ENCODE results near the gene HMG20A. TPM values are rescaled to one million over a fixed set of nuclear protein-coding genes. Genes with fewer than 3 reads are reported as not detected.

Gene HMG20A
- total RNA-seq, 1 donor from 2014 or later: 26.4 TPM

- no peak for DNase-seq (ENCODE audit: low read depth)
- H3K36me3 ChIP-seq (ENCODE audit: control insufficient read depth, insufficient read depth, low read length): no peaks in the 10 kb centered on the region
- no peak for TF ChIP-seq CTCF (IDR thresholded peaks at IDR 0.05; ENCODE audit: insufficient read depth, low read length, poor library complexity, severe bottlenecking)
- no peaks in the 10 kb centered on the region for H3K27me3 ChIP-seq (ENCODE audit: control insufficient read depth, insufficient read depth, low read length)
- no peak overlapping the region for H3K4me3 ChIP-seq (ENCODE audit: low read depth, low read length)
Observed at GRCh38 chr15:77466521-77466920, 45.8 kb downstream of the HMG20A start.

GRCh38 chr15:77468896-77469295 is 48.2 kb downstream of the HMG20A start:
- DNase-seq (ENCODE audit: low read depth): no peak
- TF ChIP-seq CTCF (IDR thresholded peaks at IDR 0.05; ENCODE audit: insufficient read depth, low read length, poor library complexity, severe bottlenecking): no peak
- Histone ChIP-seq H3K36me3 (ENCODE audit: control insufficient read depth, insufficient read depth, low read length) (peaks cover 3% of the 10 kb centered on the region), H3K27me3 (ENCODE audit: control insufficient read depth, insufficient read depth, low read length) (no peaks in the 10 kb centered on the region), H3K4me3 (ENCODE audit: low read depth, low read length) (no peak overlapping the region)

GRCh38 chr15:77470235-77470634 is 49.5 kb downstream of the HMG20A start:
- no peak for TF ChIP-seq CTCF (IDR thresholded peaks at IDR 0.05; ENCODE audit: insufficient read depth, low read length, poor library complexity, severe bottlenecking)
- peaks cover 3% of the 10 kb centered on the region for H3K36me3 ChIP-seq (ENCODE audit: control insufficient read depth, insufficient read depth, low read length)
- no peak overlapping the region for H3K4me3 ChIP-seq (ENCODE audit: low read depth, low read length)
- H3K27me3 ChIP-seq (ENCODE audit: control insufficient read depth, insufficient read depth, low read length): no peaks in the 10 kb centered on the region
- DNase-seq (ENCODE audit: low read depth): no peak

- no peak for DNase-seq (ENCODE audit: low read depth)
- no peak overlapping the region for H3K4me3 ChIP-seq (ENCODE audit: low read depth, low read length)
- peaks cover 4% of the 10 kb centered on the region for H3K36me3 ChIP-seq (ENCODE audit: control insufficient read depth, insufficient read depth, low read length)
- TF ChIP-seq CTCF (IDR thresholded peaks at IDR 0.05; ENCODE audit: insufficient read depth, low read length, poor library complexity, severe bottlenecking): no peak
- H3K27me3 ChIP-seq (ENCODE audit: control insufficient read depth, insufficient read depth, low read length): no peaks in the 10 kb centered on the region
Observed at GRCh38 chr15:77473328-77473727, 52.6 kb downstream of the HMG20A start.

- DNase-seq (ENCODE audit: low read depth): no peak
- H3K36me3 ChIP-seq (ENCODE audit: control insufficient read depth, insufficient read depth, low read length): peaks cover 4% of the 10 kb centered on the region
- H3K27me3 ChIP-seq (ENCODE audit: control insufficient read depth, insufficient read depth, low read length): no peaks in the 10 kb centered on the region
- TF ChIP-seq CTCF (IDR thresholded peaks at IDR 0.05; ENCODE audit: insufficient read depth, low read length, poor library complexity, severe bottlenecking): no peak
- H3K4me3 ChIP-seq (ENCODE audit: low read depth, low read length): no peak overlapping the region
Observed at GRCh38 chr15:77474310-77474988, 53.8 kb downstream of the HMG20A start.

- Histone ChIP-seq H3K27me3 (ENCODE audit: control insufficient read depth, insufficient read depth, low read length) (no peaks in the 10 kb centered on the region), H3K4me3 (ENCODE audit: low read depth, low read length) (no peak overlapping the region), H3K36me3 (ENCODE audit: control insufficient read depth, insufficient read depth, low read length) (peaks cover 4% of the 10 kb centered on the region)
- no peak for TF ChIP-seq CTCF (IDR thresholded peaks at IDR 0.05; ENCODE audit: insufficient read depth, low read length, poor library complexity, severe bottlenecking)
- DNase-seq (ENCODE audit: low read depth): no peak
Observed at GRCh38 chr15:77475001-77475400, 54.3 kb downstream of the HMG20A start.

Measured in kidney epithelial cell (primary cell).